Lower leg skin (tissue), 3 donors: Measurements from ENCODE around the gene PLXNB3.

Experiments used
- CTCF ChIP-seq, 3 donors: fragments of 450-650 bp; IDR thresholded peaks; one replicate each; pipeline ENCODE4 v1.5.1; 2016; ENCODE audit warnings: antibody characterized with exemption in 3 of 3, mild to moderate bottlenecking in 3 of 3, moderate library complexity in 2 of 3
- POLR2A ChIP-seq, 2 donors: fragments of 450-650 bp; IDR thresholded peaks; one replicate each; pipeline ENCODE4 v1.6.1; 2016 to 2017; ENCODE audit warnings: antibody characterized with exemption in 2 of 2, mild to moderate bottlenecking in 1 of 2, moderate library complexity in 1 of 2

GRCh38 chrX:153825042-153825441 is 61.0 kb downstream of the PLXNB3 start:
- TF ChIP-seq CTCF (IDR thresholded peaks at IDR 0.05), result no peak
- TF ChIP-seq POLR2A (IDR thresholded peaks at IDR 0.05), result no peak
